Hepatocyte (in vitro differentiated cells): ENCODE measurements around the gene NEDD4. TPM values are rescaled to one million over a fixed set of nuclear protein-coding genes. Genes with fewer than 3 reads are reported as not detected.
"Not testable (repeated sequence)": the region's sequence is repeated elsewhere in the genome, so short reads cannot be mapped to it uniquely, and the experiment has no call there.

ENCODE experiments used
- DNase-seq: peaks from one replicate; pipeline ENCODE4 v3.0.0-alpha.2; 2016; ENCODE audit warnings: low spot score
- H2AFZ ChIP-seq: fragments of 200-600 bp; sonication (generic); 2 replicates; pipeline ENCODE4 v1.6.0; 2016; ENCODE audit warnings: antibody characterized with exemption, mild to moderate bottlenecking
- H3K27ac ChIP-seq: fragments of 200-600 bp; sonication (generic); 2 replicates; pipeline ENCODE4 v1.5.1; 2016; ENCODE audit warnings: mild to moderate bottlenecking
- H3K27me3 ChIP-seq: fragments of 200-600 bp; sonication (generic); 2 replicates; pipeline ENCODE4 v1.6.1; 2016
- H3K36me3 ChIP-seq: fragments of 200-600 bp; sonication (generic); replicated peaks from 2 replicates; pipeline ENCODE4 v1.5.1; 2016; ENCODE audit warnings: low read depth; ENCODE audit not compliant: insufficient read depth
- H3K4me1 ChIP-seq: fragments of 200-600 bp; sonication (generic); 2 replicates; pipeline ENCODE4 v1.5.1; 2016; ENCODE audit warnings: mild to moderate bottlenecking, moderate library complexity; ENCODE audit not compliant: insufficient read depth
- H3K4me2 ChIP-seq: fragments of 200-600 bp; sonication (generic); 2 replicates; pipeline ENCODE4 v1.6.0; 2016
- H3K4me3 ChIP-seq: fragments of 200-600 bp; sonication (generic); 2 replicates; pipeline ENCODE4 v1.5.1; 2016; ENCODE audit warnings: mild to moderate bottlenecking
- H3K79me2 ChIP-seq: fragments of 200-600 bp; sonication (generic); 2 replicates; pipeline ENCODE4 v1.6.0; 2017; ENCODE audit warnings: mild to moderate bottlenecking
- H3K9me2 ChIP-seq: fragments of 200-600 bp; sonication (generic); replicated peaks from 2 replicates; pipeline ENCODE4 v1.6.0; 2017; ENCODE audit warnings: mild to moderate bottlenecking; ENCODE audit not compliant: insufficient read depth
- H3K9me3 ChIP-seq: fragments of 200-600 bp; sonication (generic); 2 replicates; pipeline ENCODE4 v1.5.1; 2016; ENCODE audit warnings: low read depth, mild to moderate bottlenecking
- H4K20me1 ChIP-seq: fragments of 200-600 bp; sonication (generic); 2 replicates; pipeline ENCODE4 v1.6.0; 2016; ENCODE audit warnings: mild to moderate bottlenecking; ENCODE audit not compliant: insufficient read depth, poor library complexity, severe bottlenecking
- EZH2 ChIP-seq: fragments of 200-600 bp; sonication (generic); IDR thresholded peaks from 2 replicates; pipeline ENCODE4 v1.6.1; 2016; ENCODE audit warnings: antibody characterized with exemption, mild to moderate bottlenecking, borderline replicate concordance
- EZH2phosphoT487 ChIP-seq: fragments of 200-600 bp; sonication (generic); IDR thresholded peaks from one replicate; pipeline ENCODE4 v1.6.1; 2018; ENCODE audit warnings: antibody characterized with exemption, mild to moderate bottlenecking, low read depth, moderate library complexity; ENCODE audit not compliant: unreplicated experiment, severe bottlenecking
- WGBS: methylation state at CpG from one replicate; pipeline ENCODE4 v1.1.6; 2016; ENCODE audit warnings: low lambda C conversion rate; ENCODE audit errors: missing lambda C conversion rate; 5-methylcytosine and 5-hydroxymethylcytosine counted together
- polyA plus RNA-seq: library from polyadenylated mRNA; unstranded; fragments of >200 nt; fragmentation: Nextera tagmentation; extraction: Ambion mirVana; gene quantifications from 2 replicates; pipeline ENCODE4 v1.2.1, GENCODE V29; 2016
- total RNA-seq: library from RNA; depleted of rRNA; stranded (reverse); fragments of >200 nt; gene quantifications from 2 replicates; pipeline ENCODE4 v1.2.3, GENCODE V29; 2014
- TF ChIP-seq, protein P1 (sequence below): fragments of 200-600 bp; sonication (generic); IDR thresholded peaks from 2 replicates; pipeline ENCODE4 v1.5.1; 2016; ENCODE audit warnings: antibody characterized with exemption, mild to moderate bottlenecking; ENCODE audit not compliant: poor library complexity

The NEDD4 gene
- total and polyA plus RNA-seq, 2 experiments from 2014 or later: 26.5 to 77.0 TPM

DNA sequence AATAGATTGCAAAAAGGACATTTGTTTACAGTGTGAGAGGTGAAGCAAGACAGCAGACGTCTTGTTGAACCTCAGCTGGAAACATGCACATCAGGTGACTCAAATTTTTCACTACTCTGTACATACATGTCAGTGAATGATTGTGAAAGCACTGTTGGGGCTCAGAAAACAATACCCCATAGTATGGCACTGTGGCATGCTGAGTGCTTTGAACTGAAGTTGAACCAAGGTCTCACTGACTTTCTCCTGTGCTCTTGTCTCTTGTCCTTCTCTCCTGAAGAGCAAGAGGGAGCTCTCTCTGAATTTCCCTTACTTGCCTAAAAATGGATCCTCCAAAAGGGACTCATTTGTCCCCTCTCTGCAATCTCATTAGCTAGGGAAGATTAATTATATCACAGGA lies 24.5 kb upstream of the NEDD4 start:
- no peaks in the 10 kb centered on the region for H4K20me1 ChIP-seq
- peak overlapping the region; percentile 24 for H2AFZ ChIP-seq
- no peaks in the 10 kb centered on the region for H3K9me3 ChIP-seq
- TF ChIP-seq, protein P1, sequence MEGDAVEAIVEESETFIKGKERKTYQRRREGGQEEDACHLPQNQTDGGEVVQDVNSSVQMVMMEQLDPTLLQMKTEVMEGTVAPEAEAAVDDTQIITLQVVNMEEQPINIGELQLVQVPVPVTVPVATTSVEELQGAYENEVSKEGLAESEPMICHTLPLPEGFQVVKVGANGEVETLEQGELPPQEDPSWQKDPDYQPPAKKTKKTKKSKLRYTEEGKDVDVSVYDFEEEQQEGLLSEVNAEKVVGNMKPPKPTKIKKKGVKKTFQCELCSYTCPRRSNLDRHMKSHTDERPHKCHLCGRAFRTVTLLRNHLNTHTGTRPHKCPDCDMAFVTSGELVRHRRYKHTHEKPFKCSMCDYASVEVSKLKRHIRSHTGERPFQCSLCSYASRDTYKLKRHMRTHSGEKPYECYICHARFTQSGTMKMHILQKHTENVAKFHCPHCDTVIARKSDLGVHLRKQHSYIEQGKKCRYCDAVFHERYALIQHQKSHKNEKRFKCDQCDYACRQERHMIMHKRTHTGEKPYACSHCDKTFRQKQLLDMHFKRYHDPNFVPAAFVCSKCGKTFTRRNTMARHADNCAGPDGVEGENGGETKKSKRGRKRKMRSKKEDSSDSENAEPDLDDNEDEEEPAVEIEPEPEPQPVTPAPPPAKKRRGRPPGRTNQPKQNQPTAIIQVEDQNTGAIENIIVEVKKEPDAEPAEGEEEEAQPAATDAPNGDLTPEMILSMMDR: no peak
- no peak for TF ChIP-seq EZH2
- no peak for TF ChIP-seq EZH2phosphoT487
- no peaks in the 10 kb centered on the region for H3K79me2 ChIP-seq
- no peak overlapping the region for H3K27ac ChIP-seq
- WGBS: 30% methylated on average over 1 of the region's 1 CpG
- H3K4me2 ChIP-seq: no peak overlapping the region
- H3K27me3 ChIP-seq: no peaks in the 10 kb centered on the region
- no peaks in the 10 kb centered on the region for H3K9me2 ChIP-seq
- DNase-seq: no peak
- no peaks in the 10 kb centered on the region for H3K36me3 ChIP-seq
- no peaks in the 10 kb centered on the region for H3K4me1 ChIP-seq
- no peak overlapping the region for H3K4me3 ChIP-seq

- Histone ChIP-seq H3K27ac (no peak overlapping the region), H3K9me2 (no peaks in the 10 kb centered on the region), H3K27me3 (no peaks in the 10 kb centered on the region), H3K79me2 (no peaks in the 10 kb centered on the region), H3K36me3 (no peaks in the 10 kb centered on the region), H4K20me1 (no peaks in the 10 kb centered on the region), H3K4me2 (no peak overlapping the region), H3K4me1 (no peaks in the 10 kb centered on the region), H2AFZ (peak overlapping the region; percentile 24), H3K9me3 (no peaks in the 10 kb centered on the region), H3K4me3 (no peak overlapping the region)
- 88% methylated on average over 5 of the region's 5 CpGs for WGBS
- DNase-seq: no peak
- no peak for TF ChIP-seq EZH2
- TF ChIP-seq, protein P1: no peak
Observed at GRCh38 chr15:56017511-56017910, 24.1 kb upstream of the NEDD4 start.

DNA sequence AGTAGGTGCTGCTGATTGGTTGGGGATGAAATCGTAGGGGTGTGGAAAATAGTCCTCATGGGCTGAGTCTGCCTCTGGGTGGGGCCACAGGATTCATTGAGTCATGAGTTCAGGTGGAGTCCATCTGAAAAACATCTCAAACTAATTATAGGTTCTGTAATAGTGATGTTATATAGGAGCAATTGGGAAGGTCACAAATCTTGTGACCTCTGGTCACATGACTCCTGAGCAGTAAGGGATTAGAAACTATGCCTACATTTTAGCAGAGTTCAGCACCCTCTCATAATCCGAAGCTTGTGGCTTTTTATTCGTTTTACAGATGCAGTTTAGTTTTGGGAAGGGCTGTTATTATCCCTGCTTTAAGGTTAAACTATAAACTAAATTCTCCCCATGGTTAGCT lies 22.9 kb upstream of the NEDD4 start:
- 92% methylated on average over 3 of the region's 3 CpGs for WGBS
- TF ChIP-seq EZH2phosphoT487: no peak
- TF ChIP-seq, protein P1: no peak
- TF ChIP-seq EZH2: no peak
- Histone ChIP-seq H3K27ac (no peak overlapping the region), H4K20me1 (no peaks in the 10 kb centered on the region), H3K9me3 (no peaks in the 10 kb centered on the region), H3K9me2 (no peaks in the 10 kb centered on the region), H3K79me2 (no peaks in the 10 kb centered on the region), H2AFZ (no peak overlapping the region), H3K4me2 (no peak overlapping the region), H3K4me1 (no peaks in the 10 kb centered on the region), H3K36me3 (no peaks in the 10 kb centered on the region), H3K27me3 (no peaks in the 10 kb centered on the region), H3K4me3 (no peak overlapping the region)
- DNase-seq: no peak

GRCh38 chr15:56014677-56015076 lies 21.3 kb upstream of the NEDD4 start:
- 90% methylated on average over 4 of the region's 4 CpGs for WGBS
- no peak overlapping the region for H3K4me3 ChIP-seq
- H3K4me2 ChIP-seq: no peak overlapping the region
- no peaks in the 10 kb centered on the region for H3K9me2 ChIP-seq
- H3K27ac ChIP-seq: no peak overlapping the region
- DNase-seq: no peak
- TF ChIP-seq EZH2 (no peak), EZH2phosphoT487 (no peak)
- TF ChIP-seq, protein P1: no peak
- H3K79me2 ChIP-seq: no peaks in the 10 kb centered on the region
- no peaks in the 10 kb centered on the region for H3K4me1 ChIP-seq
- no peaks in the 10 kb centered on the region for H3K36me3 ChIP-seq
- no peaks in the 10 kb centered on the region for H4K20me1 ChIP-seq
- H2AFZ ChIP-seq: no peak overlapping the region
- no peaks in the 10 kb centered on the region for H3K27me3 ChIP-seq
- no peaks in the 10 kb centered on the region for H3K9me3 ChIP-seq

GRCh38 chr15:56007053-56007452 lies 13.6 kb upstream of the NEDD4 start:
- not testable (repeated sequence) for H3K4me1 ChIP-seq, H3K36me3 ChIP-seq, H3K9me2 ChIP-seq, H3K27me3 ChIP-seq, H3K9me3 ChIP-seq, H4K20me1 ChIP-seq, H3K79me2 ChIP-seq
- peak; percentile 37 for DNase-seq
- peak overlapping the region; percentile 69 for H3K4me2 ChIP-seq
- WGBS: 4% methylated on average over 12 of the region's 40 CpGs
- H3K4me3 ChIP-seq: peak overlapping the region; percentile 15
- peak overlapping the region; percentile 55 for H3K27ac ChIP-seq
- peak overlapping the region; percentile 61 for H2AFZ ChIP-seq

DNA sequence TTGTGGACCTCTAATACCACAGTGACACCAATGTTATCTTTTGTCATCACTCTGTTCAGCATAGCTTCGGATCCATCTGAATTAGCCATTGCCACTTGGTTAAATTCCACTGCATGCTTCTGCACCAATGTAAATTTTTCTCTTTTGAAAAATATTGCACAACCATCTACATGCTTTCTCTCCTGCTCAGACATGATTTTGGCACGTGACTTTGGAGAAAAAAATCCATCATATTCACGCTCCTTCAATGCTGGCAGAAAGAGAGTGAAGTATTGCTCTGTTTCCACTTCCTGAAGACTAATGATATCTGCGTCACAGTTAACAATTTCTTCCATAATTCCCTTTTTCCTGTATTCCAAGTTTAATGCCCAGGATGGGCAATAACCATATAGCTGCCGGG lies 13.0 kb upstream of the NEDD4 start:
- H3K9me2 ChIP-seq, H3K36me3 ChIP-seq, H3K79me2 ChIP-seq, H3K27me3 ChIP-seq, H3K9me3 ChIP-seq, H4K20me1 ChIP-seq, H3K4me1 ChIP-seq, DNase-seq: not testable (repeated sequence)
- Histone ChIP-seq H2AFZ (peak overlapping the region; percentile 61), H3K27ac (peak overlapping the region; percentile 55), H3K4me3 (peak overlapping the region; percentile 15), H3K4me2 (peak overlapping the region; percentile 69)
- WGBS: 73% methylated on average over 5 of the region's 5 CpGs
